Liver (tissue), 9 donors: Measurements from ENCODE around the gene SARM1. TPM values are rescaled to one million over a fixed set of nuclear protein-coding genes. Genes with fewer than 3 reads are reported as not detected.

ENCODE experiments used
- DNase-seq: peaks from one replicate; pipeline ENCODE4 v3.0.0-alpha.2; 2017; ENCODE audit warnings: low spot score
- H3K27ac ChIP-seq, 2 donors: one replicate each; pipeline ENCODE4 v1.7.0; 2013; ENCODE audit warnings: inconsistent platforms in 2 of 2, low read length in 2 of 2, control low read depth in 1 of 2, low read depth in 1 of 2, mild to moderate bottlenecking in 1 of 2
- H3K27me3 ChIP-seq, 4 donors: one replicate each; pipeline versions ENCODE4 v1.6.1 to v1.7.0; 2013; ENCODE audit warnings: low read length in 3 of 4, inconsistent platforms in 1 of 4, mild to moderate bottlenecking in 1 of 4, moderate library complexity in 1 of 4; ENCODE audit not compliant: control insufficient read depth in 4 of 4, insufficient read depth in 4 of 4
- H3K36me3 ChIP-seq, 4 donors: one replicate each; pipeline versions ENCODE4 v1.6.1 to v1.7.0; 2013; ENCODE audit warnings: low read length in 3 of 4, mild to moderate bottlenecking in 3 of 4, low read depth in 1 of 4, moderate library complexity in 1 of 4; ENCODE audit not compliant: control insufficient read depth in 4 of 4, insufficient read depth in 3 of 4
- H3K4me1 ChIP-seq, 4 donors: one replicate each; pipeline versions ENCODE4 v1.6.1 to v1.7.0; 2013; ENCODE audit warnings: low read length in 3 of 4, mild to moderate bottlenecking in 3 of 4, moderate library complexity in 1 of 4; ENCODE audit not compliant: control insufficient read depth in 4 of 4, insufficient read depth in 4 of 4
- H3K4me3 ChIP-seq, 3 donors: one replicate each; pipeline versions ENCODE4 v1.6.1 to v1.7.0; 2013; ENCODE audit warnings: low read length in 3 of 3, control low read depth in 1 of 3, low read depth in 1 of 3, mild to moderate bottlenecking in 1 of 3
- H3K9ac ChIP-seq, 2 donors: one replicate each; pipeline ENCODE4 v1.7.0; 2013; ENCODE audit warnings: low read length in 2 of 2, mild to moderate bottlenecking in 2 of 2, moderate library complexity in 2 of 2, control low read depth in 1 of 2, low read depth in 1 of 2
- H3K9me3 ChIP-seq, 4 donors: one replicate each; pipeline versions ENCODE4 v1.6.1 to v1.7.0; 2013; ENCODE audit warnings: low read length in 3 of 4; ENCODE audit not compliant: control insufficient read depth in 4 of 4
- ATF3 ChIP-seq: IDR thresholded peaks from 2 replicates; pipeline ENCODE4 v1.6.1; 2016; ENCODE audit warnings: antibody characterized with exemption
- CTCF ChIP-seq: fragments of 150-350 bp; IDR thresholded peaks from 2 replicates; pipeline ENCODE4 v1.5.1; 2017; ENCODE audit warnings: improper control_type of control experiment, low read depth, low read length; ENCODE audit not compliant: missing input control
- EGR1 ChIP-seq, 2 donors: IDR thresholded peaks; 2 replicates each; pipeline ENCODE4 v1.6.1; 2016 to 2018; ENCODE audit warnings: antibody characterized with exemption in 2 of 2, low read depth in 2 of 2
- FOXA1 ChIP-seq: IDR thresholded peaks from 2 replicates; pipeline ENCODE4 v1.6.1; 2016; ENCODE audit warnings: antibody characterized with exemption
- FOXA2 ChIP-seq: IDR thresholded peaks from 2 replicates; pipeline ENCODE4 v1.6.1; 2016; ENCODE audit warnings: antibody characterized with exemption
- GABPA ChIP-seq, 2 donors: IDR thresholded peaks in 1 of 2; conservative IDR thresholded peaks in 1 of 2; 2 replicates each; pipeline ENCODE4 v1.6.1; 2016; ENCODE audit warnings: antibody characterized with exemption in 2 of 2, mild to moderate bottlenecking in 1 of 2, moderate library complexity in 1 of 2
- HNF4A ChIP-seq, 2 donors: conservative IDR thresholded peaks; 2 replicates each; pipeline ENCODE4 v1.6.1; 2016; ENCODE audit warnings: antibody characterized with exemption in 2 of 2, mild to moderate bottlenecking in 2 of 2
- HNF4G ChIP-seq: IDR thresholded peaks from 2 replicates; pipeline ENCODE4 v1.6.1; 2016; ENCODE audit warnings: antibody characterized with exemption
- JUND ChIP-seq, 2 donors: IDR thresholded peaks; 2 replicates each; pipeline ENCODE4 v1.6.1; 2016; ENCODE audit warnings: antibody characterized with exemption in 2 of 2
- MAX ChIP-seq: IDR thresholded peaks from 2 replicates; pipeline ENCODE4 v1.6.1; 2016; ENCODE audit warnings: antibody characterized with exemption
- NR2F2 ChIP-seq: IDR thresholded peaks from 2 replicates; pipeline ENCODE4 v1.6.1; 2016; ENCODE audit warnings: antibody characterized with exemption
- RAD21 ChIP-seq, 2 donors: IDR thresholded peaks; 2 replicates each; pipeline ENCODE4 v1.6.1; 2016; ENCODE audit warnings: antibody characterized with exemption in 2 of 2, mild to moderate bottlenecking in 2 of 2
- RXRA ChIP-seq, 2 donors: IDR thresholded peaks; 2 replicates each; pipeline ENCODE4 v1.6.1; 2017 to 2018; ENCODE audit warnings: antibody characterized with exemption in 2 of 2, mild to moderate bottlenecking in 1 of 2
- SP1 ChIP-seq: IDR thresholded peaks from 2 replicates; pipeline ENCODE4 v1.6.1; 2018; ENCODE audit warnings: antibody characterized with exemption, mild to moderate bottlenecking
- TAF1 ChIP-seq: conservative IDR thresholded peaks from 2 replicates; pipeline ENCODE4 v1.6.1; 2016; ENCODE audit warnings: antibody characterized with exemption, mild to moderate bottlenecking
- YY1 ChIP-seq: IDR thresholded peaks from 2 replicates; pipeline ENCODE4 v1.6.1; 2016; ENCODE audit warnings: antibody characterized with exemption, mild to moderate bottlenecking
- ZBTB33 ChIP-seq: IDR thresholded peaks from 2 replicates; pipeline ENCODE4 v1.6.1; 2016; ENCODE audit warnings: antibody characterized with exemption
- WGBS: extraction: QIAGEN DNeasy Blood & Tissue Kit; methylation state at CpG from one replicate; pipeline ENCODE4 v1.1.7; 2013; 5-methylcytosine and 5-hydroxymethylcytosine counted together
- polyA plus RNA-seq, 2 donors: library from polyadenylated mRNA; stranded (reverse) in 1 of 2; unstranded in 1 of 2; fragments of 200-250 nt in 1 of 2; fragments of >200 nt in 1 of 2; fragmentation: Nextera tagmentation in 1 of 2; extraction: Ambion mirVana in 1 of 2; gene quantifications; one replicate each; pipeline versions ENCODE4 v1.2.1 to v1.2.3, GENCODE V29; 2013 to 2015
- total RNA-seq, 2 donors: library from RNA; depleted of rRNA; stranded (reverse); fragments of >200 nt; gene quantifications; one replicate each; pipeline ENCODE4 v1.2.3, GENCODE V29; 2014
- TF ChIP-seq, protein P1 (sequence below): IDR thresholded peaks from 2 replicates; pipeline ENCODE4 v1.6.1; 2016; ENCODE audit warnings: antibody characterized with exemption, mild to moderate bottlenecking
- donor health status: healthy.
- donor health status: healthy.
- donor health status: healthy.
- donor health status: healthy.
- donor health status: healthy.

SARM1 gene
- total and polyA plus RNA-seq, 4 donors, result 2.4 to 5.4 (median 5.1) TPM

DNA sequence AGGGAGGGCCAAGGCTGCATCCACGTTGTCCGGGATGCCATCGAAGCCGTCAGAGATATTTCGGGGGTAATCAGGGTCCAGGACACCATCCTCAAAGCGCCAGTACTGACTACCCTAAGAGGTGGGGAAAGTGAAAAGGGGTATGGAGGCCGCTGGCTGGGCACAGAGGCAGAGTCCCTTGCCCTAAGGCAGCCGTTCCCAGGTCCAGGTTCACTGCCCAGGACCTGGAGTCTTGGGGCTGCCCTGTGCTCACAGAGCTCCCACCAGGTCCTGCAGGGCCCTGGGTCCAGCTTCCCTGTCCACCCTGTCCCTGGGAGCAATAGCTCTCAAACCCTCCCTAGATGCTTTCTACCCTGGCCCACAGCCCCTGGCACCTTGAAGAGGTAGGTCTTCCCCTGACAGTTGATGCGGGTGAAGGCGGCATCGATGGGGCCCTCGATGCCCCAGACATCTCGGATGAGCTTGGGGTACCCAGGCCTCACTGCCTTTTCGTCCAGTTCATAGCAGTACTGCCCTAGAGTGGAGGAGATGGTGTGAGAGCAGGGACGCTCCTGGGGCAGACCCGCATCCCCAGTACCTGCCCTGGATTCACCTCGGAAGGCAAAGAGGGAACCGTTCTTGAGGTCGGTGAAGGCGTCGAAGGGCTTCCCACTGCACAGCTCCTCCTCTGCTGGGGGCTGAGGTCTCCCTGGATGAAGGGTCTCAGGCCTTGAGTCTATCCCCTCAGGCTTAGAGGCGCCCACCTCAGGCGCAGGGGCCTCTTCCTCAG, 2.4 kb upstream of the SARM1 start:
- no peaks in the 10 kb centered on the region for H3K27me3 ChIP-seq
- H3K4me3 ChIP-seq, result peak overlapping the region; percentile 68 to 93 (median 72)
- H3K4me1 ChIP-seq, result peaks cover 4 to 57% (median 36%) of the 10 kb centered on the region in 4 donors
- H3K9ac ChIP-seq, result peak overlapping the region; percentile 82 to 93
- H3K9me3 ChIP-seq, result no peaks in the 10 kb centered on the region
- TF ChIP-seq MAX, result no peak
- no peak for TF ChIP-seq YY1
- TF ChIP-seq HNF4G, result no peak
- no peak for TF ChIP-seq FOXA2
- TF ChIP-seq CTCF, result no peak
- no peak for TF ChIP-seq SP1
- TF ChIP-seq, protein P1, sequence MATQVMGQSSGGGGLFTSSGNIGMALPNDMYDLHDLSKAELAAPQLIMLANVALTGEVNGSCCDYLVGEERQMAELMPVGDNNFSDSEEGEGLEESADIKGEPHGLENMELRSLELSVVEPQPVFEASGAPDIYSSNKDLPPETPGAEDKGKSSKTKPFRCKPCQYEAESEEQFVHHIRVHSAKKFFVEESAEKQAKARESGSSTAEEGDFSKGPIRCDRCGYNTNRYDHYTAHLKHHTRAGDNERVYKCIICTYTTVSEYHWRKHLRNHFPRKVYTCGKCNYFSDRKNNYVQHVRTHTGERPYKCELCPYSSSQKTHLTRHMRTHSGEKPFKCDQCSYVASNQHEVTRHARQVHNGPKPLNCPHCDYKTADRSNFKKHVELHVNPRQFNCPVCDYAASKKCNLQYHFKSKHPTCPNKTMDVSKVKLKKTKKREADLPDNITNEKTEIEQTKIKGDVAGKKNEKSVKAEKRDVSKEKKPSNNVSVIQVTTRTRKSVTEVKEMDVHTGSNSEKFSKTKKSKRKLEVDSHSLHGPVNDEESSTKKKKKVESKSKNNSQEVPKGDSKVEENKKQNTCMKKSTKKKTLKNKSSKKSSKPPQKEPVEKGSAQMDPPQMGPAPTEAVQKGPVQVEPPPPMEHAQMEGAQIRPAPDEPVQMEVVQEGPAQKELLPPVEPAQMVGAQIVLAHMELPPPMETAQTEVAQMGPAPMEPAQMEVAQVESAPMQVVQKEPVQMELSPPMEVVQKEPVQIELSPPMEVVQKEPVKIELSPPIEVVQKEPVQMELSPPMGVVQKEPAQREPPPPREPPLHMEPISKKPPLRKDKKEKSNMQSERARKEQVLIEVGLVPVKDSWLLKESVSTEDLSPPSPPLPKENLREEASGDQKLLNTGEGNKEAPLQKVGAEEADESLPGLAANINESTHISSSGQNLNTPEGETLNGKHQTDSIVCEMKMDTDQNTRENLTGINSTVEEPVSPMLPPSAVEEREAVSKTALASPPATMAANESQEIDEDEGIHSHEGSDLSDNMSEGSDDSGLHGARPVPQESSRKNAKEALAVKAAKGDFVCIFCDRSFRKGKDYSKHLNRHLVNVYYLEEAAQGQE, result no peak
- TF ChIP-seq ATF3, result no peak
- no peak for TF ChIP-seq RXRA (IDR thresholded peaks at IDR 0.05)
- no peak for TF ChIP-seq JUND (IDR thresholded peaks at IDR 0.05)
- TF ChIP-seq HNF4A (conservative IDR thresholded peaks at IDR 0.05), result no peak
- TF ChIP-seq EGR1 (IDR thresholded peaks at IDR 0.05; ENCODE audit: low read depth in 2 of 2), result no peak
- no peak for TF ChIP-seq ZBTB33
- no peak for TF ChIP-seq RAD21 (IDR thresholded peaks at IDR 0.05)
- TF ChIP-seq TAF1, result no peak
- TF ChIP-seq GABPA (IDR thresholded peaks at IDR 0.05 in 1 of 2, conservative IDR thresholded peaks at IDR 0.05 in 1 of 2), result no peak
- no peak for TF ChIP-seq FOXA1
- TF ChIP-seq NR2F2, result no peak
- WGBS, result 35% methylated on average over 23 of the region's 23 CpGs
- H3K36me3 ChIP-seq, result peaks cover 3 to 12% (median 8%) of the 10 kb centered on the region in 4 donors
- H3K27ac ChIP-seq, result peak overlapping the region; percentile 75 to 77
- no peak for DNase-seq
